ENCODE measurements around the gene NRL. TPM values are rescaled to one million over a fixed set of nuclear protein-coding genes. Genes with fewer than 3 reads are reported as not detected.

NRL gene
- total RNA-seq, 1 experiment from 2014 or later = 2.3 TPM

Small RNA genes within 50 kb of the gene (microRNA-seq; reads per million reads assigned to microRNA genes)
- not detected for gene MIR7703 (ENCODE audit: borderline number of aligned reads, borderline replicate concordance)

Other genes with a start within 250 kb of the NRL start
- gene DHRS4, start 161.2 kb downstream of the NRL start, total RNA-seq (2021) = 17.6 and 24.1 TPM in 2 replicates
- gene DHRS4L2, start 126.0 kb downstream of the NRL start, total RNA-seq (2021) = 14.8 and 22.8 TPM in 2 replicates
- not detected in 2 replicates for gene CARMIL3, start 62.9 kb downstream of the NRL start, total RNA-seq (2021)
- not detected in 2 replicates for gene CPNE6, start 43.4 kb downstream of the NRL start, total RNA-seq (2021)
- gene PCK2, start 20.6 kb downstream of the NRL start, total RNA-seq (2021) = 77.4 and 113 TPM in 2 replicates
- 52.7 and 87.6 TPM in 2 replicates for gene DCAF11, start 172 bp downstream of the NRL start, total RNA-seq (2021)
- 0.48 and 0.72 TPM in 2 replicates for gene FITM1, start 15.7 kb upstream of the NRL start, total RNA-seq (2021)
- 172 and 174 TPM in 2 replicates for gene PSME1, start 21.2 kb upstream of the NRL start, total RNA-seq (2021)
- 27.4 and 37.1 TPM in 2 replicates for gene EMC9, start 26.6 kb upstream of the NRL start, total RNA-seq (2021)
- gene PSME2, start 31.7 kb upstream of the NRL start, total RNA-seq (2021) = 96.0 and 153 TPM in 2 replicates
- gene RNF31, start 32.5 kb upstream of the NRL start, total RNA-seq (2021) = 44.6 and 60.8 TPM in 2 replicates
- gene IRF9, start 46.3 kb upstream of the NRL start, total RNA-seq (2021) = 18.8 and 21.4 TPM in 2 replicates
- gene REC8, start 57.1 kb upstream of the NRL start, total RNA-seq (2021) = 6.5 and 8.3 TPM in 2 replicates
- 39.0 and 44.1 TPM in 2 replicates for gene IPO4, start 73.9 kb upstream of the NRL start, total RNA-seq (2021)
- gene TM9SF1, start 80.5 kb upstream of the NRL start, total RNA-seq (2021) = 37.3 and 41.2 TPM in 2 replicates
- not detected in 2 replicates for gene TSSK4, start 90.7 kb upstream of the NRL start, total RNA-seq (2021)
- 31.2 and 37.6 TPM in 2 replicates for gene CHMP4A, start 98.5 kb upstream of the NRL start, total RNA-seq (2021)
- gene MDP1, start 101.1 kb upstream of the NRL start, total RNA-seq (2021) = 8.7 and 15.3 TPM in 2 replicates
- gene NEDD8, start 117.4 kb upstream of the NRL start, total RNA-seq (2021) = 134 and 179 TPM in 2 replicates
- 55.3 and 63.7 TPM in 2 replicates for gene GMPR2, start 118.0 kb upstream of the NRL start, total RNA-seq (2021)
- gene TINF2, start 127.7 kb upstream of the NRL start, total RNA-seq (2021) = 22.4 and 23.0 TPM in 2 replicates
- gene TGM1, start 148.2 kb upstream of the NRL start, total RNA-seq (2021) = 7.2 and 7.5 TPM in 2 replicates
- 25.2 and 30.1 TPM in 2 replicates for gene RABGGTA, start 156.6 kb upstream of the NRL start, total RNA-seq (2021)
- gene DHRS1, start 184.8 kb upstream of the NRL start, total RNA-seq (2021) = 37.9 and 41.4 TPM in 2 replicates
- gene NOP9, start 184.9 kb upstream of the NRL start, total RNA-seq (2021) = 24.4 and 31.1 TPM in 2 replicates
- gene CIDEB, start 193.0 kb upstream of the NRL start, total RNA-seq (2021) = not detected in 2 replicates
- 15.0 and 26.1 TPM in 2 replicates for gene LTB4R2, start 195.2 kb upstream of the NRL start, total RNA-seq (2021)
- 10.3 and 16.4 TPM in 2 replicates for gene LTB4R, start 196.6 kb upstream of the NRL start, total RNA-seq (2021)
- gene ADCY4, start 220.1 kb upstream of the NRL start, total RNA-seq (2021) = 1.8 and 2.0 TPM in 2 replicates
- 4.0 and 6.4 TPM in 2 replicates for gene RIPK3, start 225.0 kb upstream of the NRL start, total RNA-seq (2021)

Data from PC-9 (cell line).